ENCODE results near the gene ZBTB21.

ZBTB21 gene

GRCh38 chr21:41989698-41990097 is 20.5 kb downstream of the ZBTB21 start:
- TF ChIP-seq CTCF (IDR thresholded peaks at IDR 0.05; ENCODE audit: borderline replicate concordance, control extremely low read depth, extremely low read depth, insufficient read depth, missing control alignments): no peak
- in situ Hi-C loops (cut with MboI; ENCODE audit: low sequenced_read_pairs, unreplicated experiment): no loop called here
- DNase-seq (ENCODE audit: low spot score): no peak

- TF ChIP-seq CTCF (IDR thresholded peaks at IDR 0.05; ENCODE audit: borderline replicate concordance, control extremely low read depth, extremely low read depth, insufficient read depth, missing control alignments): no peak
- DNase-seq (ENCODE audit: low spot score): no peak
- in situ Hi-C loops (cut with MboI; ENCODE audit: low sequenced_read_pairs, unreplicated experiment): no loop called here
Observed at GRCh38 chr21:41987310-41987709, 22.9 kb downstream of the ZBTB21 start.

- no peak for DNase-seq (ENCODE audit: low spot score)
- no peak for TF ChIP-seq CTCF (IDR thresholded peaks at IDR 0.05; ENCODE audit: borderline replicate concordance, control extremely low read depth, extremely low read depth, insufficient read depth, missing control alignments)
- in situ Hi-C loops (cut with MboI; ENCODE audit: low sequenced_read_pairs, unreplicated experiment): no loop called here
Observed at GRCh38 chr21:41985662-41986416, 24.3 kb downstream of the ZBTB21 start.

- TF ChIP-seq CTCF (IDR thresholded peaks at IDR 0.05; ENCODE audit: borderline replicate concordance, control extremely low read depth, extremely low read depth, insufficient read depth, missing control alignments): no peak
- no peak for DNase-seq (ENCODE audit: low spot score)
- in situ Hi-C loops (cut with MboI; ENCODE audit: low sequenced_read_pairs, unreplicated experiment): no loop called here
Observed at GRCh38 chr21:41983229-41983628, 26.9 kb downstream of the ZBTB21 start.

GRCh38 chr21:41980561-41980960 is 29.6 kb downstream of the ZBTB21 start:
- DNase-seq (ENCODE audit: low spot score): no peak
- in situ Hi-C loops (cut with MboI; ENCODE audit: low sequenced_read_pairs, unreplicated experiment): no loop called here
- no peak for TF ChIP-seq CTCF (IDR thresholded peaks at IDR 0.05; ENCODE audit: borderline replicate concordance, control extremely low read depth, extremely low read depth, insufficient read depth, missing control alignments)

- TF ChIP-seq CTCF (IDR thresholded peaks at IDR 0.05; ENCODE audit: borderline replicate concordance, control extremely low read depth, extremely low read depth, insufficient read depth, missing control alignments): no peak
- DNase-seq (ENCODE audit: low spot score): no peak
- in situ Hi-C loops (cut with MboI; ENCODE audit: low sequenced_read_pairs, unreplicated experiment): no loop called here
Observed at GRCh38 chr21:41979751-41980369, 30.3 kb downstream of the ZBTB21 start.
